ENCODE results near the gene NUDT19. TPM values are rescaled to one million over a fixed set of nuclear protein-coding genes. Genes with fewer than 3 reads are reported as not detected.

NUDT19 gene
- total and polyA plus RNA-seq, 9 donors: 3.6 to 13.0 (median 6.3) TPM

DNA sequence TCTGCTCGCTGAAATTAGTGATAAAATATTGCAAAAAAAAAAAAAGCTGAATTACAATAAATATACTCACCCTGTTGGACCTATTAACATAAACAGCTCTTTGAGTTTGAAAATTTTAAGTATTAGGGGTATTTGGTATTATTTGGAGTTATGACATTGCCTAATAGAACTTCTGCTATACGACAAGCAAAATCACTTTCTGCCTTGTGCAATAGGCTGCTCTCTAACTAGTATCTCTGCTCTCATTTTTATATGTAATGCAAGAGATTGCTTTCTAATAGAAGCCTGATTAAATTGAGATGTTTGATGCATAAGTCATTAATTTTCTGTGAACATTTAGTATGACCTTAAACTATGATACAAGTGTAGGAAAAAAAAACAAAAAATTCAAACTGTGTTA is 10.6 kb upstream of the NUDT19 start:
- DNase-seq: no peak
- H3K27ac ChIP-seq: no peak overlapping the region
- WGBS, 3 donors: 42 to 62% (median 45%) methylated on average over 2 of the region's 2 CpGs
- intact Hi-C loops (cut with DNase I): no loop called here
- no peak overlapping the region for H3K4me3 ChIP-seq
- H3K36me3 ChIP-seq: no peaks in the 10 kb centered on the region
- peaks cover 5% of the 10 kb centered on the region for H3K27me3 ChIP-seq
- no peaks in the 10 kb centered on the region for H3K4me1 ChIP-seq (ENCODE audit: insufficient read depth)
- TF ChIP-seq, protein P1, sequence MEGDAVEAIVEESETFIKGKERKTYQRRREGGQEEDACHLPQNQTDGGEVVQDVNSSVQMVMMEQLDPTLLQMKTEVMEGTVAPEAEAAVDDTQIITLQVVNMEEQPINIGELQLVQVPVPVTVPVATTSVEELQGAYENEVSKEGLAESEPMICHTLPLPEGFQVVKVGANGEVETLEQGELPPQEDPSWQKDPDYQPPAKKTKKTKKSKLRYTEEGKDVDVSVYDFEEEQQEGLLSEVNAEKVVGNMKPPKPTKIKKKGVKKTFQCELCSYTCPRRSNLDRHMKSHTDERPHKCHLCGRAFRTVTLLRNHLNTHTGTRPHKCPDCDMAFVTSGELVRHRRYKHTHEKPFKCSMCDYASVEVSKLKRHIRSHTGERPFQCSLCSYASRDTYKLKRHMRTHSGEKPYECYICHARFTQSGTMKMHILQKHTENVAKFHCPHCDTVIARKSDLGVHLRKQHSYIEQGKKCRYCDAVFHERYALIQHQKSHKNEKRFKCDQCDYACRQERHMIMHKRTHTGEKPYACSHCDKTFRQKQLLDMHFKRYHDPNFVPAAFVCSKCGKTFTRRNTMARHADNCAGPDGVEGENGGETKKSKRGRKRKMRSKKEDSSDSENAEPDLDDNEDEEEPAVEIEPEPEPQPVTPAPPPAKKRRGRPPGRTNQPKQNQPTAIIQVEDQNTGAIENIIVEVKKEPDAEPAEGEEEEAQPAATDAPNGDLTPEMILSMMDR (IDR thresholded peaks at IDR 0.05): no peak
- TF ChIP-seq POLR2A (IDR thresholded peaks at IDR 0.05) (no peak), EP300 (IDR thresholded peaks at IDR 0.05) (no peak)
- no peaks in the 10 kb centered on the region for H3K9me3 ChIP-seq

DNA sequence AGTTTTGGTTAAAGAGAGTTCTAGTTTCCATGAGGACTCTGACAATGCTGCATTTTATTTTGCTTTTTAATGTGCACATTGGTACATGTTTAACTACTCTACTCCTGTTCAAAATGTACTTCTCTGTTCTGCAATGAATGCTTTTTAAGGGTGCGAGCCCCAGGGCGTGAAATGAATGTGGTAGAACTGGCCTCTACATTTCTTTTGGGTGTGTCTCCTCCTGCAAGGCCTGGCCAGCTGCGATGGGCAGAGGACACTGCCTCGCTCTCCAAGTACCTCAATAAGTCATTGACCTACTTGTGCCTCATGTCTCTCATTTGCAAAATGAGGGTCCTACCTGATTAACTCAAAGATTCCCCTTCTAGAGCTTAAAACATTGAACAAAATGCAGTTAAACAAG is 9.3 kb upstream of the NUDT19 start:
- intact Hi-C loops (cut with DNase I): no loop called here
- no peak for DNase-seq
- H3K4me1 ChIP-seq (ENCODE audit: insufficient read depth): no peaks in the 10 kb centered on the region
- H3K27me3 ChIP-seq: peaks cover 3% of the 10 kb centered on the region
- no peak for TF ChIP-seq POLR2A (IDR thresholded peaks at IDR 0.05)
- TF ChIP-seq EP300 (IDR thresholded peaks at IDR 0.05): no peak
- TF ChIP-seq, protein P1 (IDR thresholded peaks at IDR 0.05): no peak
- no peaks in the 10 kb centered on the region for H3K9me3 ChIP-seq
- no peaks in the 10 kb centered on the region for H3K36me3 ChIP-seq
- no peak overlapping the region for H3K4me3 ChIP-seq
- H3K27ac ChIP-seq: no peak overlapping the region
- WGBS, 3 donors: 85 to 93% (median 90%) methylated on average over 4 of the region's 4 CpGs

DNA sequence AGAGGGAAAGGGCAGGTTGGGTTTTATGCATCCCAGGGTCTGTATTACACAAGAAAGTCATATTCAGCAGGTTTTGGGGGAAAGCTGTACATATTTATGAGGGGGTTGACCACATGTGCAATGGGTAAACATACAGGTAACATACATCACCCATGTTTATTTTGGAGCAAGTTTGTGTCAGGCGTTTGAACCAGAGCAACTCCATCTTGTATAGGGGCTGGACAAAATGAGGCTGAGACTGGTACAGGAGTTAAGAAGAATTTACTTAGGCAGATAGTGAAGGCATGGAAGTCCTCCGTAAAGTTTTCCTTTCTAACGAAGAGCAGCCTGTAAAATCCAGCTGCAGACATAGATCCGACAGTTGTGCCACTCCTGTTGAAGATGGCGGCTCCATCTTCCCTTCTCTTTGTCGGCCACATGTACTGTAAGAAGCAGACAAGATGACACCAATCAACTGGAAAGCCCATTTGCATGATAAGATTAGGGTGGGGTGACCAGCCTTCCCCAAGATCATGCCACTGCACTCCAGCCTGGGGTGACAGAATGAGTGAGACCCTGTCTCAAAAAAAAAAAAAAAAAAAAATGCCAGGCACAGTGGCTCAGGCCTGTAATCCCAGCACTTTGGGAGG is 4.7 kb upstream of the NUDT19 start:
- WGBS, 3 donors: 73 to 93% (median 90%) methylated on average over 6 of the region's 6 CpGs
- Histone ChIP-seq H3K4me3 (no peak overlapping the region), H3K27me3 (no peaks in the 10 kb centered on the region), H3K27ac (no peak overlapping the region), H3K4me1 (ENCODE audit: insufficient read depth) (peaks cover 2% of the 10 kb centered on the region), H3K9me3 (no peaks in the 10 kb centered on the region), H3K36me3 (no peaks in the 10 kb centered on the region)
- intact Hi-C loops (cut with DNase I): no loop called here
- DNase-seq: no peak
- no peak for TF ChIP-seq POLR2A (IDR thresholded peaks at IDR 0.05)
- no peak for TF ChIP-seq EP300 (IDR thresholded peaks at IDR 0.05)
- TF ChIP-seq, protein P1 (IDR thresholded peaks at IDR 0.05): no peak

DNA sequence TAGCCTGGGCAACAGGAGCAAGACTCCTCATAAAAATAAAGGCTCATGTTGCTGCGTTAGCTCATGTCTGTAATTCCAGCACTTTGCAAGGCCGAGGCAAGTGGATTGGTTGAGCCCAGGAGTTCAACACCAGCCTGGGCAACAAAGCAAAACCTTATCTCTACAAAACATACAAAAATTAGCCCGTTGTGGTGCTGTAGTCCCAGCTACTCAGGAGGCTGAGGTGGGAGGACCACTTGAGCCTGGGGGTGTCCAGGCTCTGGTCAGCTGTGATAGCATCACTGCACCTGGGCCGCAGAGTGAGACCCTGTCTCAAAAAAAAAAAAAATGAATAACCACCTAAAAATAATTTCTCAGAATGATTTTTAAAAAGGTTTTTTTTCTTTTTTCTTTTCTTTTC is 3.9 kb upstream of the NUDT19 start:
- Histone ChIP-seq H3K9me3 (no peaks in the 10 kb centered on the region), H3K27me3 (no peaks in the 10 kb centered on the region), H3K4me3 (no peak overlapping the region), H3K36me3 (no peaks in the 10 kb centered on the region), H3K4me1 (ENCODE audit: insufficient read depth) (peaks cover 6% of the 10 kb centered on the region), H3K27ac (no peak overlapping the region)
- intact Hi-C loops (cut with DNase I): no loop called here
- DNase-seq: no peak
- TF ChIP-seq EP300 (IDR thresholded peaks at IDR 0.05): no peak
- TF ChIP-seq, protein P1 (IDR thresholded peaks at IDR 0.05): no peak
- no peak for TF ChIP-seq POLR2A (IDR thresholded peaks at IDR 0.05)
- 77 to 87% (median 79%) methylated on average over 4 of the region's 4 CpGs for WGBS, 3 donors

All from ovary (tissue), 9 donors.